IPS-20b (cell line): ENCODE measurements around the gene BICC1.

Source experiments
- H3K27ac ChIP-seq: one replicate; pipeline ENCODE4 v1.5.1; 2013; ENCODE audit warnings: low read length
- H3K27me3 ChIP-seq: 2 replicates; pipeline ENCODE4 v1.6.1; 2013; ENCODE audit warnings: mild to moderate bottlenecking, low read length, inconsistent platforms; ENCODE audit not compliant: insufficient read depth
- H3K36me3 ChIP-seq: 2 replicates; pipeline ENCODE4 v1.6.1; 2013; ENCODE audit warnings: low read depth, mild to moderate bottlenecking, inconsistent platforms, low read length, moderate library complexity; ENCODE audit not compliant: insufficient read depth
- H3K4me1 ChIP-seq: 2 replicates; pipeline ENCODE4 v1.6.1; 2013; ENCODE audit warnings: mild to moderate bottlenecking, control low read depth, inconsistent platforms, low read length, moderate library complexity; ENCODE audit not compliant: insufficient read depth
- H3K4me3 ChIP-seq: 2 replicates; pipeline ENCODE4 v1.5.1; 2013; ENCODE audit warnings: mild to moderate bottlenecking, low read length, inconsistent platforms
- H3K9ac ChIP-seq: 2 replicates; pipeline ENCODE4 v1.6.1; 2013; ENCODE audit warnings: low read depth, mild to moderate bottlenecking, inconsistent platforms, low read length, moderate library complexity
- H3K9me3 ChIP-seq: 2 replicates; pipeline ENCODE4 v1.6.1; 2013; ENCODE audit warnings: mild to moderate bottlenecking, low read depth, low read length, inconsistent platforms; ENCODE audit not compliant: insufficient read depth

Gene BICC1

GRCh38 chr10:58764087-58764747 lies 251.5 kb downstream of the BICC1 start:
- Histone ChIP-seq H3K9me3 (no peaks in the 10 kb centered on the region), H3K27me3 (no peaks in the 10 kb centered on the region), H3K9ac (no peak overlapping the region), H3K4me1 (no peaks in the 10 kb centered on the region), H3K4me3 (no peak overlapping the region), H3K36me3 (no peaks in the 10 kb centered on the region), H3K27ac (no peak overlapping the region)

GRCh38 chr10:58765910-58766309 lies 253.2 kb downstream of the BICC1 start:
- Histone ChIP-seq H3K4me1 (no peaks in the 10 kb centered on the region), H3K4me3 (no peak overlapping the region), H3K27ac (no peak overlapping the region), H3K27me3 (no peaks in the 10 kb centered on the region), H3K36me3 (no peaks in the 10 kb centered on the region), H3K9me3 (no peaks in the 10 kb centered on the region), H3K9ac (no peak overlapping the region)

GRCh38 chr10:58767652-58768051 lies 255.0 kb downstream of the BICC1 start:
- no peaks in the 10 kb centered on the region for H3K4me1 ChIP-seq
- no peaks in the 10 kb centered on the region for H3K27me3 ChIP-seq
- H3K9me3 ChIP-seq, result no peaks in the 10 kb centered on the region
- H3K4me3 ChIP-seq, result no peak overlapping the region
- no peaks in the 10 kb centered on the region for H3K36me3 ChIP-seq
- no peak overlapping the region for H3K9ac ChIP-seq
- no peak overlapping the region for H3K27ac ChIP-seq

- Histone ChIP-seq H3K36me3 (no peaks in the 10 kb centered on the region), H3K9ac (no peak overlapping the region), H3K4me3 (no peak overlapping the region), H3K4me1 (no peaks in the 10 kb centered on the region), H3K27ac (no peak overlapping the region), H3K27me3 (no peaks in the 10 kb centered on the region), H3K9me3 (no peaks in the 10 kb centered on the region)
Measured at GRCh38 chr10:58771863-58772262, 259.2 kb downstream of the BICC1 start.

- Histone ChIP-seq H3K4me3 (no peak overlapping the region), H3K9me3 (no peaks in the 10 kb centered on the region), H3K36me3 (no peaks in the 10 kb centered on the region), H3K4me1 (no peaks in the 10 kb centered on the region), H3K9ac (no peak overlapping the region), H3K27me3 (no peaks in the 10 kb centered on the region), H3K27ac (no peak overlapping the region)
Measured at GRCh38 chr10:58772758-58773157, 260.1 kb downstream of the BICC1 start.

GRCh38 chr10:58773341-58773740 lies 260.7 kb downstream of the BICC1 start:
- Histone ChIP-seq H3K4me3 (no peak overlapping the region), H3K27me3 (no peaks in the 10 kb centered on the region), H3K27ac (no peak overlapping the region), H3K9me3 (no peaks in the 10 kb centered on the region), H3K36me3 (no peaks in the 10 kb centered on the region), H3K4me1 (no peaks in the 10 kb centered on the region), H3K9ac (no peak overlapping the region)

- Histone ChIP-seq H3K4me1 (no peaks in the 10 kb centered on the region), H3K9ac (no peak overlapping the region), H3K27ac (no peak overlapping the region), H3K36me3 (no peaks in the 10 kb centered on the region), H3K27me3 (no peaks in the 10 kb centered on the region), H3K4me3 (no peak overlapping the region), H3K9me3 (no peaks in the 10 kb centered on the region)
Measured at GRCh38 chr10:58773944-58774343, 261.3 kb downstream of the BICC1 start.

- Histone ChIP-seq H3K9ac (no peak overlapping the region), H3K27ac (no peak overlapping the region), H3K4me3 (no peak overlapping the region)
Measured at GRCh38 chr10:58775960-58776567, 263.4 kb downstream of the BICC1 start.

GRCh38 chr10:58776568-58777318 lies 264.1 kb downstream of the BICC1 start:
- Histone ChIP-seq H3K27me3 (no peaks in the 10 kb centered on the region), H3K9ac (no peak overlapping the region), H3K36me3 (no peaks in the 10 kb centered on the region), H3K4me1 (no peaks in the 10 kb centered on the region), H3K27ac (no peak overlapping the region), H3K9me3 (no peaks in the 10 kb centered on the region), H3K4me3 (no peak overlapping the region)

More at GRCh38 chr10:58775960-58776567, 263.4 kb downstream of the BICC1 start:
- Histone ChIP-seq H3K4me1 (no peaks in the 10 kb centered on the region), H3K9me3 (no peaks in the 10 kb centered on the region), H3K36me3 (no peaks in the 10 kb centered on the region), H3K27me3 (no peaks in the 10 kb centered on the region)

- Histone ChIP-seq H3K9me3 (no peaks in the 10 kb centered on the region), H3K27me3 (no peaks in the 10 kb centered on the region), H3K36me3 (no peaks in the 10 kb centered on the region), H3K9ac (no peak overlapping the region), H3K27ac (no peak overlapping the region), H3K4me3 (no peak overlapping the region), H3K4me1 (no peaks in the 10 kb centered on the region)
Measured at GRCh38 chr10:58778966-58779365, 266.3 kb downstream of the BICC1 start.

GRCh38 chr10:58779594-58779993 lies 266.9 kb downstream of the BICC1 start:
- no peaks in the 10 kb centered on the region for H3K4me1 ChIP-seq
- H3K27ac ChIP-seq, result no peak overlapping the region
- no peak overlapping the region for H3K4me3 ChIP-seq
- H3K27me3 ChIP-seq, result no peaks in the 10 kb centered on the region
- H3K9me3 ChIP-seq, result no peaks in the 10 kb centered on the region
- no peak overlapping the region for H3K9ac ChIP-seq
- no peaks in the 10 kb centered on the region for H3K36me3 ChIP-seq

GRCh38 chr10:58780476-58780875 lies 267.8 kb downstream of the BICC1 start:
- no peaks in the 10 kb centered on the region for H3K36me3 ChIP-seq
- no peak overlapping the region for H3K4me3 ChIP-seq
- H3K9ac ChIP-seq, result no peak overlapping the region
- no peaks in the 10 kb centered on the region for H3K4me1 ChIP-seq
- H3K27me3 ChIP-seq, result no peaks in the 10 kb centered on the region
- H3K9me3 ChIP-seq, result no peaks in the 10 kb centered on the region
- H3K27ac ChIP-seq, result no peak overlapping the region
